Heart left ventricle (tissue), 11 donors: ENCODE data around the gene PGP. TPM values are rescaled to one million over a fixed set of nuclear protein-coding genes. Genes with fewer than 3 reads are reported as not detected.

Source experiments
- polyA plus RNA-seq, 2 donors: library from polyadenylated mRNA; stranded (reverse); fragments of 200-250 nt; gene quantifications; one replicate each; pipeline ENCODE4 v1.2.3, GENCODE V29; 2013
- total RNA-seq, 9 donors: library from RNA; depleted of rRNA in 2 of 9; stranded (reverse); fragments of >200 nt in 2 of 9; fragmentation: NEBNext Ultra II Directional in 3 of 9; extraction: Animal tissue kit (Norgen Biotek cat#: 25700) in 3 of 9; gene quantifications; one replicate each; pipeline versions ENCODE4 v1.1.0 to v1.2.4, GENCODE V29; 2016 to 2023
- donor health status: ischemic (EF 13 %, LVEDD 7.1; RV severe dilation, severe dysfunction).
- donor health status: healthy with polysubstance abuse.
- donor health status: DM: no; HTN: yes; CAD: no.
- donor health status: DM: no; HTN: no; CAD: no.
- donor health status: ischemic (EF 25% LVEDD 5.7; RV mildly dilated, moderate dysfunction).
- donor health status: healthy.
- donor health status: DM: yes; HTN: yes; CAD: no.
- donor health status: PGD.
- donor health status: nonischemic (EF 23%, LVEDD 6.1; RV moderate dilation, normal function).

Gene PGP
- total and polyA plus RNA-seq, 11 donors = 19.6 to 44.0 (median 31.7) TPM

Other genes with a start within 250 kb of the PGP start
- not detected for gene RNF151, start 248.0 kb downstream of the PGP start, total RNA-seq
- gene RNF151, start 248.0 kb downstream of the PGP start, polyA plus RNA-seq = not detected
- 10 to 100 TPM; 19.3 to 68.7 (median 21.5) TPM for gene TBL3, start 242.8 kb downstream of the PGP start, total RNA-seq
- 10 to 100 TPM; 57.9 to 59.5 TPM for gene TBL3, start 242.8 kb downstream of the PGP start, polyA plus RNA-seq
- not detected for gene NOXO1, start 233.4 kb downstream of the PGP start, total RNA-seq
- gene NOXO1, start 233.4 kb downstream of the PGP start, polyA plus RNA-seq = under 1 TPM; 0.06 to 0.15 TPM
- 10 to 100 TPM; 18.0 to 29.9 (median 23.5) TPM for gene GFER, start 230.6 kb downstream of the PGP start, total RNA-seq
- gene GFER, start 230.6 kb downstream of the PGP start, polyA plus RNA-seq = 10 to 100 TPM; 36.6 to 51.1 TPM
- gene SYNGR3, start 224.9 kb downstream of the PGP start, total RNA-seq = 1 to 10 TPM in 3 of 9 donors, under 1 TPM in 6; 0.19 to 1.3 (median 0.86) TPM
- gene SYNGR3, start 224.9 kb downstream of the PGP start, polyA plus RNA-seq = 1 to 10 TPM in 1 of 2 donors, under 1 TPM in 1; 0.53 to 2.7 TPM
- 10 to 100 TPM; 10.9 to 47.4 (median 17.0) TPM for gene ZNF598, start 205.0 kb downstream of the PGP start, total RNA-seq
- 10 to 100 TPM in 1 of 2 donors, 1 to 10 TPM in 1; 9.4 to 33.8 TPM for gene ZNF598, start 205.0 kb downstream of the PGP start, polyA plus RNA-seq
- under 1 TPM in 1 of 9 donors, not detected in 8; 0.69 TPM for gene NPW, start 195.1 kb downstream of the PGP start, total RNA-seq
- gene NPW, start 195.1 kb downstream of the PGP start, polyA plus RNA-seq = under 1 TPM in 1 of 2 donors, not detected in 1; 0.19 TPM
- gene NHERF2, start 187.9 kb downstream of the PGP start, total RNA-seq = 100 to 1,000 TPM; 124 to 496 (median 227) TPM
- gene NHERF2, start 187.9 kb downstream of the PGP start, polyA plus RNA-seq = 100 to 1,000 TPM; 213 to 396 TPM
- gene NTHL1, start 167.0 kb downstream of the PGP start, total RNA-seq = 10 to 100 TPM in 7 of 9 donors, 1 to 10 TPM in 2; 9.0 to 25.0 (median 11.7) TPM
- gene NTHL1, start 167.0 kb downstream of the PGP start, polyA plus RNA-seq = 10 to 100 TPM; 13.1 to 32.3 TPM
- 10 to 100 TPM; 48.4 to 94.5 (median 70.4) TPM for gene TSC2, start 166.9 kb downstream of the PGP start, total RNA-seq
- 10 to 100 TPM; 33.3 to 44.8 TPM for gene TSC2, start 166.9 kb downstream of the PGP start, polyA plus RNA-seq
- 100 to 1,000 TPM in 6 of 9 donors, 10 to 100 TPM in 3; 64.9 to 441 (median 110) TPM for gene PKD1, start 78.9 kb downstream of the PGP start, total RNA-seq
- 100 to 1,000 TPM in 1 of 2 donors, 10 to 100 TPM in 1; 90.6 to 105 TPM for gene PKD1, start 78.9 kb downstream of the PGP start, polyA plus RNA-seq
- gene RAB26, start 66.2 kb downstream of the PGP start, total RNA-seq = 1 to 10 TPM in 4 of 9 donors, under 1 TPM in 5; 0.36 to 5.0 (median 0.75) TPM
- gene RAB26, start 66.2 kb downstream of the PGP start, polyA plus RNA-seq = 1 to 10 TPM in 1 of 2 donors, under 1 TPM in 1; 0.28 to 3.3 TPM
- 10 to 100 TPM; 20.2 to 40.2 (median 27.0) TPM for gene TRAF7, start 59.1 kb downstream of the PGP start, total RNA-seq
- 10 to 100 TPM; 12.2 to 39.5 TPM for gene TRAF7, start 59.1 kb downstream of the PGP start, polyA plus RNA-seq
- 1 to 10 TPM in 8 of 9 donors, under 1 TPM in 1; 0.77 to 7.0 (median 2.1) TPM for gene CASKIN1, start 18.2 kb downstream of the PGP start, total RNA-seq
- gene CASKIN1, start 18.2 kb downstream of the PGP start, polyA plus RNA-seq = 1 to 10 TPM in 1 of 2 donors, under 1 TPM in 1; 0.37 to 4.0 TPM
- gene MLST8, start 9.4 kb downstream of the PGP start, total RNA-seq = 10 to 100 TPM; 19.8 to 49.0 (median 22.8) TPM
- gene MLST8, start 9.4 kb downstream of the PGP start, polyA plus RNA-seq = 10 to 100 TPM; 28.5 to 42.3 TPM
- 10 to 100 TPM in 2 of 9 donors, 1 to 10 TPM in 7; 1.7 to 11.7 (median 5.5) TPM for gene BRICD5, start 4.0 kb downstream of the PGP start, total RNA-seq
- 1 to 10 TPM; 3.8 to 7.6 TPM for gene BRICD5, start 4.0 kb downstream of the PGP start, polyA plus RNA-seq
- 10 to 100 TPM in 8 of 9 donors, 1 to 10 TPM in 1; 8.4 to 27.3 (median 12.7) TPM for gene E4F1, start 8.8 kb upstream of the PGP start, total RNA-seq
- 10 to 100 TPM; 17.3 to 20.4 TPM for gene E4F1, start 8.8 kb upstream of the PGP start, polyA plus RNA-seq
- under 1 TPM in 7 of 9 donors, not detected in 2; 0.12 to 0.51 (median 0.34) TPM for gene DNASE1L2, start 21.6 kb upstream of the PGP start, total RNA-seq
- gene DNASE1L2, start 21.6 kb upstream of the PGP start, polyA plus RNA-seq = under 1 TPM; 0.18 to 0.50 TPM
- 100 to 1,000 TPM in 8 of 9 donors, 10 to 100 TPM in 1; 84.6 to 178 (median 142) TPM for gene ECI1, start 36.7 kb upstream of the PGP start, total RNA-seq
- gene ECI1, start 36.7 kb upstream of the PGP start, polyA plus RNA-seq = 100 to 1,000 TPM; 146 to 340 TPM
- 100 to 1,000 TPM; 100 to 154 (median 120) TPM for gene RNPS1, start 53.3 kb upstream of the PGP start, total RNA-seq
- gene RNPS1, start 53.3 kb upstream of the PGP start, polyA plus RNA-seq = 100 to 1,000 TPM in 1 of 2 donors, 10 to 100 TPM in 1; 73.9 to 193 TPM
- 10 to 100 TPM in 5 of 9 donors, 1 to 10 TPM in 4; 8.0 to 16.5 (median 10.0) TPM for gene ABCA3, start 125.9 kb upstream of the PGP start, total RNA-seq
- 1 to 10 TPM; 6.7 to 8.8 TPM for gene ABCA3, start 125.9 kb upstream of the PGP start, polyA plus RNA-seq
- gene CCNF, start 214.6 kb upstream of the PGP start, total RNA-seq = 1 to 10 TPM in 7 of 9 donors, under 1 TPM in 2; 0.67 to 6.0 (median 1.6) TPM
- 1 to 10 TPM in 1 of 2 donors, under 1 TPM in 1; 0.38 to 1.6 TPM for gene CCNF, start 214.6 kb upstream of the PGP start, polyA plus RNA-seq
- gene TEDC2, start 245.3 kb upstream of the PGP start, total RNA-seq = 1 to 10 TPM in 5 of 9 donors, under 1 TPM in 3, not detected in 1; 0.60 to 4.9 (median 1.2) TPM
- gene TEDC2, start 245.3 kb upstream of the PGP start, polyA plus RNA-seq = 1 to 10 TPM in 1 of 2 donors, under 1 TPM in 1; 0.46 to 3.1 TPM